Esophagus muscularis mucosa (tissue), 4 donors: Measurements from ENCODE around the gene PPP2R1B. TPM values are rescaled to one million over a fixed set of nuclear protein-coding genes. Genes with fewer than 3 reads are reported as not detected.

ENCODE experiments used
- DNase-seq: peaks from one replicate; pipeline ENCODE4 v3.0.0-alpha.2; 2017; ENCODE audit errors: extremely low spot score
- H3K27ac ChIP-seq, 4 donors: fragments of 200-600 bp; sonication (generic); replicated peaks in 1 of 4; 1 replicate in 3 of 4; 2 replicates in 1 of 4; pipeline ENCODE4 v1.5.1; 2016 to 2019; ENCODE audit warnings: mild to moderate bottlenecking in 1 of 4
- H3K27me3 ChIP-seq, 4 donors: fragments of 200-600 bp; sonication (generic); one replicate each; pipeline versions ENCODE4 v1.5.1 to v1.6.0; 2016 to 2019
- H3K36me3 ChIP-seq, 4 donors: fragments of 200-600 bp; sonication (generic); one replicate each; pipeline ENCODE4 v1.5.1; 2016 to 2019
- H3K4me1 ChIP-seq, 4 donors: fragments of 200-600 bp; sonication (generic); one replicate each; pipeline ENCODE4 v1.5.1; 2016 to 2019
- H3K4me3 ChIP-seq, 4 donors: fragments of 200-600 bp; sonication (generic); 1 replicate in 2 of 4; 2 replicates in 2 of 4; pipeline ENCODE4 v1.5.1; 2016 to 2019; ENCODE audit warnings: mild to moderate bottlenecking in 4 of 4, moderate library complexity in 1 of 4
- H3K9me3 ChIP-seq, 4 donors: fragments of 200-600 bp; sonication (generic); 1 replicate in 3 of 4; 2 replicates in 1 of 4; pipeline ENCODE4 v1.5.1; 2016 to 2019
- EP300 ChIP-seq: sonication (generic); formaldehyde crosslinking; IDR thresholded peaks from one replicate; pipeline ENCODE4 v1.6.1; 2017; ENCODE audit warnings: antibody characterized with exemption
- POLR2A ChIP-seq: fragments of 450-650 bp; IDR thresholded peaks from one replicate; pipeline ENCODE4 v1.6.1; 2017; ENCODE audit warnings: antibody characterized with exemption, moderate library complexity, mild to moderate bottlenecking, low read depth
- POLR2AphosphoS5 ChIP-seq, 2 donors: sonication (generic); formaldehyde crosslinking; IDR thresholded peaks; one replicate each; pipeline ENCODE4 v1.6.1; 2017; ENCODE audit warnings: antibody characterized with exemption in 2 of 2
- WGBS: methylation state at CpG from one replicate; pipeline ENCODE4 v1.1.5; 2018; 5-methylcytosine and 5-hydroxymethylcytosine counted together
- intact Hi-C: fragments of 100-400 bp; cut with DNase I; formaldehyde crosslinking; loops from one replicate; pipeline ENCODE4 v1.15.1; 2023
- total RNA-seq, 4 donors: library from RNA; depleted of rRNA; stranded (reverse); fragments of >200 nt; gene quantifications; one replicate each; pipeline versions ENCODE4 v1.1.0 to v1.2.1, GENCODE V29; 2016
- TF ChIP-seq, protein P1 (sequence below), 3 experiments: fragments of 200-600 bp in 2 of 3; fragments of 450-650 bp in 1 of 3; sonication (generic) in 2 of 3; IDR thresholded peaks; one replicate each; pipeline ENCODE4 v1.5.1; 2017 to 2019; ENCODE audit warnings: antibody characterized with exemption in 3 of 3, mild to moderate bottlenecking in 2 of 3, moderate library complexity in 1 of 3

Gene PPP2R1B
- total RNA-seq, 4 donors from 2014 or later, result 9.6 to 12.8 (median 10.5) TPM

DNA sequence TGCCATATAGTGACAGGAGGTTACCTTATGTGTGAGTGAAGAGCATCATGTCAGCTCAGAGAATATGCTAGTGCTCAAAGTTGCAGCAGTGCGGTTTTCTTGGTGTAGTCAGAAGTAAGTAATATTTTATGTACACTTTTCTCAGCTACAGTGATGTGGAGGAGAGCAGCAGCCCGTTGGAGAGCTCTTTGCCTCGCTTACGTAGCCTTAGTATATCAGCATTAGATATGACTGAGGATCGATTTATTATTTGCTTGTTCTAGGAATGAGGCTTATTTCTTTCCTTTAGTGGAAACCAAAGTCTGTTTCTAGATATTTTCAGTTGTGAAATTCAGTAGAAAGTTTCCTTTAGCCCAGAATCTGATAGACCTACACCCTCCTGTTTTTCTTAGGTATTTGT, 63.6 kb downstream of the PPP2R1B start:
- H3K36me3 ChIP-seq, result peaks cover 0 to 47% (median 31%) of the 10 kb centered on the region in 4 donors
- TF ChIP-seq, protein P1, sequence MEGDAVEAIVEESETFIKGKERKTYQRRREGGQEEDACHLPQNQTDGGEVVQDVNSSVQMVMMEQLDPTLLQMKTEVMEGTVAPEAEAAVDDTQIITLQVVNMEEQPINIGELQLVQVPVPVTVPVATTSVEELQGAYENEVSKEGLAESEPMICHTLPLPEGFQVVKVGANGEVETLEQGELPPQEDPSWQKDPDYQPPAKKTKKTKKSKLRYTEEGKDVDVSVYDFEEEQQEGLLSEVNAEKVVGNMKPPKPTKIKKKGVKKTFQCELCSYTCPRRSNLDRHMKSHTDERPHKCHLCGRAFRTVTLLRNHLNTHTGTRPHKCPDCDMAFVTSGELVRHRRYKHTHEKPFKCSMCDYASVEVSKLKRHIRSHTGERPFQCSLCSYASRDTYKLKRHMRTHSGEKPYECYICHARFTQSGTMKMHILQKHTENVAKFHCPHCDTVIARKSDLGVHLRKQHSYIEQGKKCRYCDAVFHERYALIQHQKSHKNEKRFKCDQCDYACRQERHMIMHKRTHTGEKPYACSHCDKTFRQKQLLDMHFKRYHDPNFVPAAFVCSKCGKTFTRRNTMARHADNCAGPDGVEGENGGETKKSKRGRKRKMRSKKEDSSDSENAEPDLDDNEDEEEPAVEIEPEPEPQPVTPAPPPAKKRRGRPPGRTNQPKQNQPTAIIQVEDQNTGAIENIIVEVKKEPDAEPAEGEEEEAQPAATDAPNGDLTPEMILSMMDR (IDR thresholded peaks at IDR 0.05), result no peak
- TF ChIP-seq EP300 (no peak), POLR2AphosphoS5 (IDR thresholded peaks at IDR 0.05) (no peak)
- H3K4me1 ChIP-seq, result peaks cover 14 to 26% (median 19%) of the 10 kb centered on the region in 4 donors
- DNase-seq, result no peak
- no peak overlapping the region for H3K4me3 ChIP-seq
- intact Hi-C loops, result no loop called here
- WGBS, result 85% methylated on average over 5 of the region's 5 CpGs
- no peaks in the 10 kb centered on the region for H3K9me3 ChIP-seq
- no peak overlapping the region for H3K27ac ChIP-seq
- no peaks in the 10 kb centered on the region for H3K27me3 ChIP-seq

GRCh38 chr11:111700162-111700561, 66.0 kb downstream of the PPP2R1B start:
- no peak for DNase-seq
- 100% methylated on average over 1 of the region's 1 CpG for WGBS
- TF ChIP-seq, protein P1 (IDR thresholded peaks at IDR 0.05), result no peak
- TF ChIP-seq POLR2A (no peak), EP300 (no peak), POLR2AphosphoS5 (IDR thresholded peaks at IDR 0.05) (no peak)

DNA sequence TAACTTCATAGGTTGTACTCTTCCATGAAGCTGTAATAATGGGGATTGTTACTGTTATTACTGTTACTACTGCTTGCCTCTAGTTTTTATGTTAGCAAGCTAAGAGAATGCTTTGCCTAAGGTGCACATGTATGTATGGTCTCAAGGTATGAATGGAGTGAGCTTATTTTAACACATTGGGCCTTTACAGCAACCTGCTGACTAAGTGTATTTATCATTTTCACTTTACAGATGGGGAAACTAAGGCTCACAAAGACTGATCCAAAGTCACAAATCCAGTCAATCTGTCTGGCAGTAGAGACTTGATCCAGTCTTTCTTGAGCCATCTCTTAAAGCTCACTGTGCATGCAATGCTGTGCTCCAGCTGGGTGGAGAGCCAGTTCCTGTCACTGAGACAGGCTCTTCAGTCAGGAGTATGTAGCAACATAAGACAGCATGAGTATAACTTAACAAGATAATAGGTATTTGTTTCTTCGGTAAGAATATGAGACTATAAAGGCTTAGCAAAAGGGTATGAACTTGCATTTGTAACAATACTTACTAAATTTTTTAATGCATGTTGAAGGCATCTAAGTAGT, 66.5 kb downstream of the PPP2R1B start:
- WGBS, result 100% methylated on average over 1 of the region's 1 CpG
- Histone ChIP-seq H3K4me1 (peaks cover 18 to 27% (median 25%) of the 10 kb centered on the region in 4 donors), H3K27ac (no peak overlapping the region), H3K9me3 (no peaks in the 10 kb centered on the region), H3K27me3 (no peaks in the 10 kb centered on the region), H3K4me3 (no peak overlapping the region), H3K36me3 (peaks cover 0 to 32% (median 23%) of the 10 kb centered on the region in 4 donors)
- no peak for TF ChIP-seq POLR2AphosphoS5 (IDR thresholded peaks at IDR 0.05)
- TF ChIP-seq, protein P1 (IDR thresholded peaks at IDR 0.05), result no peak
- no peak for TF ChIP-seq EP300
- no peak for TF ChIP-seq POLR2A
- intact Hi-C loops, result no loop called here
- DNase-seq, result no peak

More at GRCh38 chr11:111700162-111700561, 66.0 kb downstream of the PPP2R1B start:
- H3K36me3 ChIP-seq, result peaks cover 0 to 37% (median 27%) of the 10 kb centered on the region in 4 donors
- H3K9me3 ChIP-seq, result no peaks in the 10 kb centered on the region
- H3K27ac ChIP-seq, result no peak overlapping the region
- H3K4me3 ChIP-seq, result no peak overlapping the region
- H3K4me1 ChIP-seq, result peaks cover 15 to 22% (median 20%) of the 10 kb centered on the region in 4 donors
- intact Hi-C loops, result no loop called here
- H3K27me3 ChIP-seq, result no peaks in the 10 kb centered on the region

GRCh38 chr11:111698852-111699559, 67.2 kb downstream of the PPP2R1B start:
- Histone ChIP-seq H3K4me1 (peaks cover 20 to 34% (median 32%) of the 10 kb centered on the region in 4 donors), H3K4me3 (no peak overlapping the region), H3K9me3 (no peaks in the 10 kb centered on the region), H3K27ac (no peak overlapping the region), H3K36me3 (peaks cover 0 to 25% (median 17%) of the 10 kb centered on the region in 4 donors), H3K27me3 (no peaks in the 10 kb centered on the region)
- 100% methylated on average over 3 of the region's 3 CpGs for WGBS
- intact Hi-C loops, result no loop called here
- DNase-seq, result no peak
- TF ChIP-seq, protein P1 (IDR thresholded peaks at IDR 0.05), result no peak
- no peak for TF ChIP-seq POLR2A
- no peak for TF ChIP-seq POLR2AphosphoS5 (IDR thresholded peaks at IDR 0.05)
- no peak for TF ChIP-seq EP300
